Measurements from ENCODE around the gene ZNF654. TPM values are rescaled to one million over a fixed set of nuclear protein-coding genes. Genes with fewer than 3 reads are reported as not detected.
A peak's percentile ranks its signal among the peaks of the same experiment; 100 is the strongest.

Gene ZNF654
- total RNA-seq, 1 experiment from 2014 or later = 5.0 TPM

- Histone ChIP-seq H3K27ac (ENCODE audit: low read length) (no peak overlapping the region), H2AFZ (ENCODE audit: low read length) (peak overlapping the region; percentile 92), H3K4me3 (ENCODE audit: low read length) (peak overlapping the region; percentile 69), H3K79me2 (ENCODE audit: low read length) (no peaks in the 10 kb centered on the region), H3K9me2 (replicated peaks; ENCODE audit: low read length) (no peaks in the 10 kb centered on the region), H3K9ac (ENCODE audit: low read length) (peak overlapping the region; percentile 8; the same call in 1 of the 2 replicates), H3K36me3 (ENCODE audit: low read depth, low read length) (no peaks in the 10 kb centered on the region), H4K20me1 (ENCODE audit: low read length) (no peaks in the 10 kb centered on the region), H3K9me3 (ENCODE audit: low read length) (no peaks in the 10 kb centered on the region), H3F3A (ENCODE audit: low read length, unreplicated experiment) (no peaks in the 10 kb centered on the region), H3K4me1 (ENCODE audit: insufficient read depth, low read length) (peaks cover 9% of the 10 kb centered on the region), H3K27me3 (ENCODE audit: low read length) (no peaks in the 10 kb centered on the region), H3K4me2 (ENCODE audit: low read length) (peak overlapping the region; percentile 86)
- TF ChIP-seq EZH2 (IDR thresholded peaks at IDR 0.05; ENCODE audit: low read length, unreplicated experiment) (no peak), EZH2phosphoT487 (IDR thresholded peaks at IDR 0.05; ENCODE audit: borderline replicate concordance, low read length) (no peak), CTCF (conservative IDR thresholded peaks at IDR 0.05; ENCODE audit: low read depth, low read length) (no peak)
- DNase-seq = peak; percentile 49
- peak; percentile 80 for ATAC-seq
- POLR2A ChIA-PET (ENCODE audit: unreplicated experiment) = interaction anchor here (1.0 kb wide), 1 partner anchor 27 kb away, joined by 3 read pairs; the partner anchor contains the start of genes CGGBP1 and ZNF654
- CTCF ChIA-PET = interaction anchor here (0.6 to 1.0 kb wide), 2 partner anchors 27 to 111 kb away, joined by 3 to 6 read pairs; no protein-coding TSS in a partner anchor
- intact Hi-C loops (cut with micrococcal nuclease) = loop anchor here (2.0 to 5.0 kb wide), 2 partner anchors 27 to 81 kb away; partner anchors contain the start of genes CGGBP1 and ZNF654
- no TSS peak for BruUV-seq (replicated peaks)
These were observed 27.4 kb upstream of the ZNF654 start for GRCh38 chr3:88031642-88032077.

GRCh38 chr3:88032245-88032644 lies 26.8 kb upstream of the ZNF654 start:
- Histone ChIP-seq H3K27me3 (ENCODE audit: low read length) (no peaks in the 10 kb centered on the region), H3K4me3 (ENCODE audit: low read length) (peak overlapping the region; percentile 69), H3K9ac (ENCODE audit: low read length) (peak overlapping the region; percentile 8; the same call in 1 of the 2 replicates), H3K9me3 (ENCODE audit: low read length) (no peaks in the 10 kb centered on the region), H2AFZ (ENCODE audit: low read length) (peak overlapping the region; percentile 92), H3K27ac (ENCODE audit: low read length) (no peak overlapping the region), H3K9me2 (replicated peaks; ENCODE audit: low read length) (no peaks in the 10 kb centered on the region), H3K36me3 (ENCODE audit: low read depth, low read length) (no peaks in the 10 kb centered on the region), H3K79me2 (ENCODE audit: low read length) (no peaks in the 10 kb centered on the region), H3F3A (ENCODE audit: low read length, unreplicated experiment) (no peaks in the 10 kb centered on the region), H3K4me1 (ENCODE audit: insufficient read depth, low read length) (peaks cover 9% of the 10 kb centered on the region), H3K4me2 (ENCODE audit: low read length) (peak overlapping the region; percentile 86), H4K20me1 (ENCODE audit: low read length) (no peaks in the 10 kb centered on the region)
- intact Hi-C loops (cut with micrococcal nuclease) = loop anchor here (2.0 to 5.0 kb wide), 2 partner anchors 27 to 80 kb away; partner anchors contain the start of genes CGGBP1 and ZNF654
- ChIA-PET POLR2A (ENCODE audit: unreplicated experiment) (no interaction called here), CTCF (interaction anchor here (1.0 kb wide), 1 partner anchor 27 kb away, joined by 6 read pairs; no protein-coding TSS in a partner anchor)
- BruUV-seq (replicated peaks) = no TSS peak
- no peak for TF ChIP-seq CTCF (conservative IDR thresholded peaks at IDR 0.05; ENCODE audit: low read depth, low read length)
- no peak for TF ChIP-seq EZH2phosphoT487 (IDR thresholded peaks at IDR 0.05; ENCODE audit: borderline replicate concordance, low read length)
- TF ChIP-seq EZH2 (IDR thresholded peaks at IDR 0.05; ENCODE audit: low read length, unreplicated experiment) = no peak
- ATAC-seq (peak; percentile 21), DNase-seq (peak; percentile 6)

GRCh38 chr3:88033079-88033478 lies 26.0 kb upstream of the ZNF654 start:
- ATAC-seq (no peak), DNase-seq (no peak)
- Histone ChIP-seq H3K9me3 (ENCODE audit: low read length) (no peaks in the 10 kb centered on the region), H3K79me2 (ENCODE audit: low read length) (no peaks in the 10 kb centered on the region), H4K20me1 (ENCODE audit: low read length) (no peaks in the 10 kb centered on the region), H3K36me3 (ENCODE audit: low read depth, low read length) (no peaks in the 10 kb centered on the region), H3K27ac (ENCODE audit: low read length) (no peak overlapping the region), H3K9me2 (replicated peaks; ENCODE audit: low read length) (no peaks in the 10 kb centered on the region), H3K4me2 (ENCODE audit: low read length) (no peak overlapping the region), H3F3A (ENCODE audit: low read length, unreplicated experiment) (no peaks in the 10 kb centered on the region), H3K9ac (ENCODE audit: low read length) (no peak overlapping the region), H2AFZ (ENCODE audit: low read length) (peak overlapping the region; percentile 40; the same call in 1 of the 2 replicates), H3K27me3 (ENCODE audit: low read length) (no peaks in the 10 kb centered on the region), H3K4me3 (ENCODE audit: low read length) (no peak overlapping the region), H3K4me1 (ENCODE audit: insufficient read depth, low read length) (peaks cover 9% of the 10 kb centered on the region)
- ChIA-PET POLR2A (ENCODE audit: unreplicated experiment) (no interaction called here), CTCF (no interaction called here)
- TF ChIP-seq EZH2phosphoT487 (IDR thresholded peaks at IDR 0.05; ENCODE audit: borderline replicate concordance, low read length) (no peak), EZH2 (IDR thresholded peaks at IDR 0.05; ENCODE audit: low read length, unreplicated experiment) (no peak), CTCF (conservative IDR thresholded peaks at IDR 0.05; ENCODE audit: low read depth, low read length) (no peak)
- BruUV-seq (replicated peaks) = no TSS peak
- intact Hi-C loops (cut with micrococcal nuclease) = loop anchor here (1.0 to 5.0 kb wide), 3 partner anchors 26 to 79 kb away; partner anchors contain the start of genes CGGBP1 and ZNF654

All from PC-3 (cell line).